HG02840 (cell line): ENCODE results near the gene NGFR.

ENCODE experiments used
- ATAC-seq: cut with Tn5 transposase; IDR thresholded peaks from one replicate; pipeline ENCODE4 v1.9.1; 2021; ENCODE audit warnings: mild to moderate bottlenecking, moderate library complexity, moderate number of reproducible peaks; ENCODE audit not compliant: unreplicated experiment, low FRiP score

Gene NGFR

GRCh38 chr17:49494986-49495841 lies at the start of gene NGFR:
NGFR (plus strand) TSS chr17:49495293; CDS start chr17:49495418, 125 bp downstream.
- ATAC-seq, result no peak

GRCh38 chr17:49445591-49445990 lies 49.5 kb upstream of the NGFR start:
- no peak for ATAC-seq

GRCh38 chr17:49447628-49448302 lies 47.3 kb upstream of the NGFR start:
- no peak for ATAC-seq

GRCh38 chr17:49450181-49450580 lies 44.9 kb upstream of the NGFR start:
- no peak for ATAC-seq

- no peak for ATAC-seq
Observed at GRCh38 chr17:49450735-49451134, 44.4 kb upstream of the NGFR start.

- no peak for ATAC-seq
Observed at GRCh38 chr17:49452201-49452600, 42.9 kb upstream of the NGFR start.

GRCh38 chr17:49452661-49453060 lies 42.4 kb upstream of the NGFR start:
- no peak for ATAC-seq

- ATAC-seq, result no peak
Observed at GRCh38 chr17:49454050-49454449, 41.0 kb upstream of the NGFR start.

GRCh38 chr17:49455272-49455861 lies 39.7 kb upstream of the NGFR start:
- ATAC-seq, result no peak

GRCh38 chr17:49456183-49456965 lies 38.7 kb upstream of the NGFR start:
- no peak for ATAC-seq

GRCh38 chr17:49457564-49458535 lies 37.2 kb upstream of the NGFR start:
- ATAC-seq, result no peak

GRCh38 chr17:49459401-49459984 lies 35.6 kb upstream of the NGFR start:
- ATAC-seq, result no peak

GRCh38 chr17:49460401-49460800 lies 34.7 kb upstream of the NGFR start:
- ATAC-seq, result no peak

GRCh38 chr17:49461580-49461979 lies 33.5 kb upstream of the NGFR start:
- ATAC-seq, result no peak

- ATAC-seq, result no peak
Observed at GRCh38 chr17:49464049-49464448, 31.0 kb upstream of the NGFR start.

- no peak for ATAC-seq
Observed at GRCh38 chr17:49465331-49465903, 29.7 kb upstream of the NGFR start.

- no peak for ATAC-seq
Observed at GRCh38 chr17:49466436-49466835, 28.7 kb upstream of the NGFR start.

GRCh38 chr17:49467175-49467574 lies 27.9 kb upstream of the NGFR start:
- ATAC-seq, result no peak
